HepG2 (cell line): Measurements from ENCODE around the gene MTX1. TPM values are rescaled to one million over a fixed set of nuclear protein-coding genes. Genes with fewer than 3 reads are reported as not detected.

ENCODE experiments used
- ARNTL ChIP-seq: sonication (generic); formaldehyde crosslinking; IDR thresholded peaks from 2 replicates; pipeline ENCODE4 v1.4.0; 2020; ENCODE audit warnings: mild to moderate bottlenecking, missing genetic modification reagents
- CHD2 ChIP-seq: IDR thresholded peaks from 2 replicates; pipeline ENCODE4 v1.6.1; 2011; ENCODE audit warnings: low read depth, low read length, improper control_type of control experiment
- FOXK1 ChIP-seq: sonication (generic); formaldehyde crosslinking; IDR thresholded peaks from 2 replicates; pipeline ENCODE4 v1.4.0; 2020; ENCODE audit warnings: low read depth, missing genetic modification reagents, borderline replicate concordance
- MAF1 ChIP-seq: sonication (generic); formaldehyde crosslinking; IDR thresholded peaks from 2 replicates; pipeline ENCODE4 v1.5.0; 2020; ENCODE audit warnings: missing genetic modification reagents, borderline replicate concordance
- NR2F1 ChIP-seq, 2 experiments: fragments of 450-650 bp in 1 of 2; formaldehyde crosslinking in 1 of 2; IDR thresholded peaks; 2 replicates each; pipeline versions ENCODE4 v1.5.0 to v1.6.1; 2016 to 2020; ENCODE audit warnings: mild to moderate bottlenecking in 1 of 2, missing compliant biosample characterization in 1 of 2, missing genetic modification reagents in 1 of 2, moderate library complexity in 1 of 2
- PITX1 ChIP-seq: sonication (generic); formaldehyde crosslinking; IDR thresholded peaks from 2 replicates; pipeline ENCODE4 v1.5.1; 2020; ENCODE audit warnings: mild to moderate bottlenecking, missing genetic modification reagents
- SP1 ChIP-seq, 2 experiments: fragments of 450-650 bp in 1 of 2; sonication (generic) in 1 of 2; formaldehyde crosslinking in 1 of 2; IDR thresholded peaks; 2 replicates each; pipeline versions ENCODE4 v1.4.0 to v1.6.1; 2016 to 2020; ENCODE audit warnings: missing genetic modification reagents in 1 of 2
- ZBTB42 ChIP-seq: sonication (generic); formaldehyde crosslinking; IDR thresholded peaks from 2 replicates; pipeline ENCODE4 v1.5.0; 2020; ENCODE audit warnings: mild to moderate bottlenecking, missing genetic modification reagents
- ZNF136 ChIP-seq: sonication (generic); formaldehyde crosslinking; IDR thresholded peaks from 2 replicates; pipeline ENCODE4 v1.8.1; 2022; ENCODE audit warnings: low read depth, mild to moderate bottlenecking, moderate library complexity, missing genetic modification reagents
- ZNF142 ChIP-seq: sonication (generic); formaldehyde crosslinking; IDR thresholded peaks from 2 replicates; pipeline ENCODE4 v1.4.0; 2020; ENCODE audit warnings: missing genetic modification reagents
- ZNF281 ChIP-seq: sonication (generic); formaldehyde crosslinking; IDR thresholded peaks from 2 replicates; pipeline ENCODE4 v1.4.0; 2020; ENCODE audit warnings: missing genetic modification reagents, borderline replicate concordance
- ZNF616 ChIP-seq: sonication (generic); formaldehyde crosslinking; IDR thresholded peaks from 2 replicates; pipeline ENCODE4 v1.5.0; 2020; ENCODE audit warnings: low read depth, mild to moderate bottlenecking, missing genetic modification reagents
- ZNF724P ChIP-seq: sonication (generic); formaldehyde crosslinking; IDR thresholded peaks from 2 replicates; pipeline ENCODE4 v1.8.0; 2022; ENCODE audit warnings: missing genetic modification reagents, borderline replicate concordance
- polyA plus RNA-seq, 8 experiments: library from polyadenylated mRNA; depleted of rRNA in 3 of 8; stranded (reverse) in 7 of 8; unstranded in 1 of 8; fragments of >200 nt; fragmentation: Illumina TruSeq in 4 of 8; extraction: Trizol in 4 of 8; gene quantifications; 2 replicates each; pipeline versions ENCODE4 v1.2.1 to v1.2.3, GENCODE V29; 2011 to 2016; ENCODE audit warnings: low read depth in 4 of 8, missing spikeins in 1 of 8, mixed read lengths in 1 of 8; ENCODE audit not compliant: insufficient read depth in 1 of 8
- total RNA-seq, 5 experiments: library from RNA; depleted of rRNA; stranded (reverse); fragments of >200 nt; fragmentation: Illumina TruSeq; extraction: Trizol; gene quantifications; 2 replicates each; pipeline ENCODE4 v1.2.3, GENCODE V29; 2016; ENCODE audit warnings: low read depth in 1 of 5
- TF ChIP-seq, protein P1 (sequence below): sonication (generic); formaldehyde crosslinking; conservative IDR thresholded peaks from 2 replicates; pipeline ENCODE4 v1.8.0; 2022; ENCODE audit warnings: low read depth, missing genetic modification reagents
- TF ChIP-seq, protein P2 (sequence below): sonication (generic); formaldehyde crosslinking; IDR thresholded peaks from 2 replicates; pipeline ENCODE4 v1.4.0; 2020; ENCODE audit warnings: missing genetic modification reagents

The MTX1 gene
- total and polyA plus RNA-seq, 2 of the 13 experiments (the other 11 are each of a cell fraction or from before 2014, with no cell fraction given), result 64.5 to 72.6 TPM

GRCh38 chr1:155172732-155173477, 35.6 kb upstream of the MTX1 start, which contains the start of gene KRTCAP2 (continued):
- TF ChIP-seq ZNF142 (CRISPR knock-in tag) (0 out of 2 replicates have a peak, but pooled peaks have one; percentile 39), ZNF281 (CRISPR knock-in tag) (no peak), ZBTB42 (CRISPR knock-in tag) (0 out of 2 replicates have a peak, but pooled peaks have one; percentile 83), FOXK1 (CRISPR knock-in tag) (peak; percentile 79; the same call in 1 of the 2 replicates), ARNTL (no peak), SP1 (IDR thresholded peaks at IDR 0.05) (no peak), SP1 (CRISPR knock-in tag; IDR thresholded peaks at IDR 0.05) (peak; percentile 44), ZNF136 (no peak; the same call in 1 of the 2 replicates), NR2F1 (CRISPR knock-in tag; IDR thresholded peaks at IDR 0.05) (no peak), CHD2 (peak; percentile 59; the same call in 1 of the 2 replicates), ZNF724P (CRISPR knock-in tag) (no peak), ZNF616 (CRISPR knock-in tag) (0 out of 2 replicates have a peak, but pooled peaks have one; percentile 22), MAF1 (CRISPR knock-in tag) (no peak; the same call in 1 of the 2 replicates), PITX1 (CRISPR knock-in tag) (no peak; the same call in 1 of the 2 replicates)
- TF ChIP-seq, protein P1, sequence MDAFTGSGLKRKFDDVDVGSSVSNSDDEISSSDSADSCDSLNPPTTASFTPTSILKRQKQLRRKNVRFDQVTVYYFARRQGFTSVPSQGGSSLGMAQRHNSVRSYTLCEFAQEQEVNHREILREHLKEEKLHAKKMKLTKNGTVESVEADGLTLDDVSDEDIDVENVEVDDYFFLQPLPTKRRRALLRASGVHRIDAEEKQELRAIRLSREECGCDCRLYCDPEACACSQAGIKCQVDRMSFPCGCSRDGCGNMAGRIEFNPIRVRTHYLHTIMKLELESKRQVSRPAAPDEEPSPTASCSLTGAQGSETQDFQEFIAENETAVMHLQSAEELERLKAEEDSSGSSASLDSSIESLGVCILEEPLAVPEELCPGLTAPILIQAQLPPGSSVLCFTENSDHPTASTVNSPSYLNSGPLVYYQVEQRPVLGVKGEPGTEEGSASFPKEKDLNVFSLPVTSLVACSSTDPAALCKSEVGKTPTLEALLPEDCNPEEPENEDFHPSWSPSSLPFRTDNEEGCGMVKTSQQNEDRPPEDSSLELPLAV (CRISPR knock-in tag), result no peak
- TF ChIP-seq, protein P2, sequence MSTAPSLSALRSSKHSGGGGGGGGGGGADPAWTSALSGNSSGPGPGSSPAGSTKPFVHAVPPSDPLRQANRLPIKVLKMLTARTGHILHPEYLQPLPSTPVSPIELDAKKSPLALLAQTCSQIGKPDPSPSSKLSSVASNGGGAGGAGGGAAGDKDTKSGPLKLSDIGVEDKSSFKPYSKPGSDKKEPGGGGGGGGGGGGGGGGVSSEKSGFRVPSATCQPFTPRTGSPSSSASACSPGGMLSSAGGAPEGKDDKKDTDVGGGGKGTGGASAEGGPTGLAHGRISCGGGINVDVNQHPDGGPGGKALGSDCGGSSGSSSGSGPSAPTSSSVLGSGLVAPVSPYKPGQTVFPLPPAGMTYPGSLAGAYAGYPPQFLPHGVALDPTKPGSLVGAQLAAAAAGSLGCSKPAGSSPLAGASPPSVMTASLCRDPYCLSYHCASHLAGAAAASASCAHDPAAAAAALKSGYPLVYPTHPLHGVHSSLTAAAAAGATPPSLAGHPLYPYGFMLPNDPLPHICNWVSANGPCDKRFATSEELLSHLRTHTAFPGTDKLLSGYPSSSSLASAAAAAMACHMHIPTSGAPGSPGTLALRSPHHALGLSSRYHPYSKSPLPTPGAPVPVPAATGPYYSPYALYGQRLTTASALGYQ (CRISPR knock-in tag), result no peak
